ENCODE data around the gene MSH3. TPM values are rescaled to one million over a fixed set of nuclear protein-coding genes. Genes with fewer than 3 reads are reported as not detected.

Gene MSH3
- polyA plus RNA-seq, 1 donor (not counting 4 experiments of a cell fraction or from before 2014, with no cell fraction given), result 11.1 TPM

DNA sequence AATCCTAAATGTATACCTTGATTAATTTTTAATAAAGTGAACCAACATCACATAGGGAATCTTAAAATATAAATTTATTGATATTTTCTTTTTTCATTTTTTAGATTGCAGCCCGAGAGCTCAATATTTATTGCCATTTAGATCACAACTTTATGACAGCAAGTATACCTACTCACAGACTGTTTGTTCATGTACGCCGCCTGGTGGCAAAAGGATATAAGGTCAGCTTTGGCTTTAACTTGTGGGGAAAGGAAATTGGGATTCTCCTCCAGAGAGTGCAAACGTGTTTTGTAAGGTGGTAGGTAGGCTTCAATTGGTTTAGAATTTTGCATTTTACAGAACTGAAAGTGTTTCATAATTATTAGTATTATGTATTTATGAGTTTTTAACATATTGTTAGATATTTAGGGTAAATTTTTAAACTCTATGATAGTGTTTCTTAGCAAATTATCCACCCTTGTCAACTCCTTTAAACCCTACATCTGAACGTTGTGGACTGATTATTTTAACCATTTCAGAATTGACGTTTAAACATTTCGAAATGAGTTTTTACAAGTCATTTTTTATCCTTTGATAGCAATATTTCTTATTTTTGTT, 17.8 kb downstream of the MSH3 start:
- Histone ChIP-seq H3K27ac (ENCODE audit: control insufficient read depth, insufficient read depth, low read length) (no peak overlapping the region), H3K9me3 (ENCODE audit: control insufficient read depth, low read depth, low read length) (no peaks in the 10 kb centered on the region), H2AFZ (ENCODE audit: control insufficient read depth, low read length) (no peak overlapping the region), H3K4me1 (ENCODE audit: control insufficient read depth, extremely low read depth, insufficient read depth, low read length) (peaks cover 12% of the 10 kb centered on the region), H4K20me1 (ENCODE audit: control insufficient read depth, extremely low read depth, insufficient read depth, low read length) (no peaks in the 10 kb centered on the region), H3K27me3 (ENCODE audit: control insufficient read depth, extremely low read depth, insufficient read depth, low read length) (no peaks in the 10 kb centered on the region), H3K79me2 (ENCODE audit: control insufficient read depth, insufficient read depth, low read length) (no peaks in the 10 kb centered on the region), H3K9me1 (ENCODE audit: control insufficient read depth, extremely low read depth, insufficient read depth, low read length) (no peaks in the 10 kb centered on the region), H3K4me3 (ENCODE audit: control insufficient read depth in 2 of 3, extremely low read depth in 1 of 3, insufficient read depth in 2 of 3, low read depth in 1 of 3, low read length in 3 of 3) (no peak overlapping the region), H3K9ac (ENCODE audit: control insufficient read depth, extremely low read depth, insufficient read depth, low read length) (no peak overlapping the region), H3K36me3 (ENCODE audit: control insufficient read depth in 2 of 2, extremely low read depth in 1 of 2, insufficient read depth in 2 of 2, low read length in 2 of 2) (peaks cover 14 to 16% of the 10 kb centered on the region in 2 experiments), H3K4me2 (ENCODE audit: control insufficient read depth, extremely low read depth, insufficient read depth, low read depth, low read length) (no peak overlapping the region)
- dilution Hi-C loops (cut with MboI; ENCODE audit: extremely low pct_ligation_motif_present, low sequenced_read_pairs), result no loop called here
- FAIRE-seq, result peak; percentile 29
- peak; percentile 21 for DNase-seq (ENCODE audit: low read depth, low spot score)
- TF ChIP-seq EZH2 (IDR thresholded peaks at IDR 0.05; ENCODE audit: low read length), result no peak
- TF ChIP-seq, protein P1, sequence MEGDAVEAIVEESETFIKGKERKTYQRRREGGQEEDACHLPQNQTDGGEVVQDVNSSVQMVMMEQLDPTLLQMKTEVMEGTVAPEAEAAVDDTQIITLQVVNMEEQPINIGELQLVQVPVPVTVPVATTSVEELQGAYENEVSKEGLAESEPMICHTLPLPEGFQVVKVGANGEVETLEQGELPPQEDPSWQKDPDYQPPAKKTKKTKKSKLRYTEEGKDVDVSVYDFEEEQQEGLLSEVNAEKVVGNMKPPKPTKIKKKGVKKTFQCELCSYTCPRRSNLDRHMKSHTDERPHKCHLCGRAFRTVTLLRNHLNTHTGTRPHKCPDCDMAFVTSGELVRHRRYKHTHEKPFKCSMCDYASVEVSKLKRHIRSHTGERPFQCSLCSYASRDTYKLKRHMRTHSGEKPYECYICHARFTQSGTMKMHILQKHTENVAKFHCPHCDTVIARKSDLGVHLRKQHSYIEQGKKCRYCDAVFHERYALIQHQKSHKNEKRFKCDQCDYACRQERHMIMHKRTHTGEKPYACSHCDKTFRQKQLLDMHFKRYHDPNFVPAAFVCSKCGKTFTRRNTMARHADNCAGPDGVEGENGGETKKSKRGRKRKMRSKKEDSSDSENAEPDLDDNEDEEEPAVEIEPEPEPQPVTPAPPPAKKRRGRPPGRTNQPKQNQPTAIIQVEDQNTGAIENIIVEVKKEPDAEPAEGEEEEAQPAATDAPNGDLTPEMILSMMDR (optimal IDR thresholded peaks at IDR 0.05 in 1 of 3, IDR thresholded peaks at IDR 0.05 in 1 of 3, conservative IDR thresholded peaks at IDR 0.05 in 1 of 3; ENCODE audit: extremely low read depth in 1 of 3, insufficient read depth in 2 of 3, low read length in 3 of 3), result peak; percentile 59 to 88 (median 73)

DNA sequence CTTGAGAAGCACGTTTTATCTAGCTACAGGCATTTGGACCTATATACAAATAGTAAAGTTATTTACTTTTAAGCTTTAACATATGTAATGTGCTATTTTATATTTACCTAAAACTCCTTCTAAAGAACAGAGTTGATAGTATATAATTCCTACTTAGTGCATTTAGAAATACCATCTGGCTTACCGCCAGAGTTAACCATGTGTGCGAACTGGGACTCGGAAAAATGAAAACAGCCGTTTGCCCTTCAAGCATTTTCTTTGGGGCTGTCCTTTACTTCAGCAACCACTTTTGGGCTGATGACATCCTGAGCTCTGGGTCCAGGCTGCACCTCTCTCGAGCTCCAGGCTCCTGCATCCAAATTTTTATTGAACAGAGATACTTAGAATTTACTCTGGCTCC, 22.3 kb downstream of the MSH3 start:
- FAIRE-seq (no peak), DNase-seq (ENCODE audit: low read depth, low spot score) (no peak)
- no peak for TF ChIP-seq EZH2 (IDR thresholded peaks at IDR 0.05; ENCODE audit: low read length)
- TF ChIP-seq, protein P1 (optimal IDR thresholded peaks at IDR 0.05 in 1 of 3, IDR thresholded peaks at IDR 0.05 in 1 of 3, conservative IDR thresholded peaks at IDR 0.05 in 1 of 3; ENCODE audit: extremely low read depth in 1 of 3, insufficient read depth in 2 of 3, low read length in 3 of 3), result no peak
- dilution Hi-C loops (cut with MboI; ENCODE audit: extremely low pct_ligation_motif_present, low sequenced_read_pairs), result no loop called here
- Histone ChIP-seq H3K27ac (ENCODE audit: control insufficient read depth, insufficient read depth, low read length) (no peak overlapping the region), H3K9ac (ENCODE audit: control insufficient read depth, extremely low read depth, insufficient read depth, low read length) (no peak overlapping the region), H3K9me3 (ENCODE audit: control insufficient read depth, low read depth, low read length) (no peaks in the 10 kb centered on the region), H3K4me2 (ENCODE audit: control insufficient read depth, extremely low read depth, insufficient read depth, low read depth, low read length) (no peak overlapping the region), H3K27me3 (ENCODE audit: control insufficient read depth, extremely low read depth, insufficient read depth, low read length) (no peaks in the 10 kb centered on the region), H3K4me3 (ENCODE audit: control insufficient read depth in 2 of 3, extremely low read depth in 1 of 3, insufficient read depth in 2 of 3, low read depth in 1 of 3, low read length in 3 of 3) (no peak overlapping the region), H3K9me1 (ENCODE audit: control insufficient read depth, extremely low read depth, insufficient read depth, low read length) (no peaks in the 10 kb centered on the region), H3K4me1 (ENCODE audit: control insufficient read depth, extremely low read depth, insufficient read depth, low read length) (no peaks in the 10 kb centered on the region), H3K36me3 (ENCODE audit: control insufficient read depth in 2 of 2, extremely low read depth in 1 of 2, insufficient read depth in 2 of 2, low read length in 2 of 2) (peaks cover 7 to 12% of the 10 kb centered on the region in 2 experiments), H2AFZ (ENCODE audit: control insufficient read depth, low read length) (no peak overlapping the region), H3K79me2 (ENCODE audit: control insufficient read depth, insufficient read depth, low read length) (no peaks in the 10 kb centered on the region), H4K20me1 (ENCODE audit: control insufficient read depth, extremely low read depth, insufficient read depth, low read length) (no peaks in the 10 kb centered on the region)

Data from keratinocyte (primary cell).